Measurements from ENCODE around the gene NDUFAF8. TPM values are rescaled to one million over a fixed set of nuclear protein-coding genes. Genes with fewer than 3 reads are reported as not detected.

The NDUFAF8 gene
- total RNA-seq, 1 experiment from 2014 or later: 54.1 TPM

- Mint-ChIP-seq H3K36me3 (ENCODE audit: insufficient read depth, unreplicated experiment) (peaks cover 6% of the 10 kb centered on the region), H3K9me3 (ENCODE audit: low read depth, unreplicated experiment) (no peaks in the 10 kb centered on the region), H3K27ac (ENCODE audit: unreplicated experiment) (no peak overlapping the region), H3K4me1 (ENCODE audit: low read depth, unreplicated experiment) (no peaks in the 10 kb centered on the region), H3K27me3 (ENCODE audit: unreplicated experiment) (no peaks in the 10 kb centered on the region), H3K4me3 (ENCODE audit: low read depth, unreplicated experiment) (no peak overlapping the region)
- BruUV-seq (replicated peaks): no TSS peak
- CTCF ChIA-PET: interaction anchor here (1.4 kb wide), 1 partner anchor 9 kb away, joined by 4 read pairs; the partner anchor contains the start of genes NDUFAF8 and TEPSIN
- no peak for TF ChIP-seq CTCF (IDR thresholded peaks at IDR 0.05; ENCODE audit: unreplicated experiment)
- intact Hi-C loops (cut with micrococcal nuclease; ENCODE audit: unreplicated experiment): no loop called here
- DNase-seq: no peak
These were observed 10.1 kb upstream of the NDUFAF8 start for GRCh38 chr17:81228834-81229665.

GRCh38 chr17:81229666-81229920 is 9.5 kb upstream of the NDUFAF8 start:
- CTCF ChIA-PET: interaction anchor here (1.4 kb wide), 1 partner anchor 9 kb away, joined by 4 read pairs; the partner anchor contains the start of genes NDUFAF8 and TEPSIN
- H3K27me3 Mint-ChIP-seq (ENCODE audit: unreplicated experiment): no peaks in the 10 kb centered on the region
- H3K4me3 Mint-ChIP-seq (ENCODE audit: low read depth, unreplicated experiment): no peak overlapping the region
- H3K4me1 Mint-ChIP-seq (ENCODE audit: low read depth, unreplicated experiment): no peaks in the 10 kb centered on the region
- no peak for TF ChIP-seq CTCF (IDR thresholded peaks at IDR 0.05; ENCODE audit: unreplicated experiment)
- no TSS peak for BruUV-seq (replicated peaks)
- DNase-seq: no peak
- no peak overlapping the region for H3K27ac Mint-ChIP-seq (ENCODE audit: unreplicated experiment)
- H3K9me3 Mint-ChIP-seq (ENCODE audit: low read depth, unreplicated experiment): no peaks in the 10 kb centered on the region
- intact Hi-C loops (cut with micrococcal nuclease; ENCODE audit: unreplicated experiment): no loop called here
- peaks cover 12% of the 10 kb centered on the region for H3K36me3 Mint-ChIP-seq (ENCODE audit: insufficient read depth, unreplicated experiment)

- TF ChIP-seq CTCF (IDR thresholded peaks at IDR 0.05; ENCODE audit: unreplicated experiment): peak; percentile 43
- BruUV-seq (replicated peaks): no TSS peak
- intact Hi-C loops (cut with micrococcal nuclease; ENCODE audit: unreplicated experiment): no loop called here
- Mint-ChIP-seq H3K27me3 (ENCODE audit: unreplicated experiment) (no peaks in the 10 kb centered on the region), H3K27ac (ENCODE audit: unreplicated experiment) (no peak overlapping the region), H3K4me3 (ENCODE audit: low read depth, unreplicated experiment) (no peak overlapping the region), H3K4me1 (ENCODE audit: low read depth, unreplicated experiment) (no peaks in the 10 kb centered on the region), H3K9me3 (ENCODE audit: low read depth, unreplicated experiment) (no peaks in the 10 kb centered on the region), H3K36me3 (ENCODE audit: insufficient read depth, unreplicated experiment) (peaks cover 12% of the 10 kb centered on the region)
- CTCF ChIA-PET: interaction anchor here (0.6 to 1.4 kb wide), 2 partner anchors 8 to 268 kb away, joined by 4 to 7 read pairs; partner anchors contain the start of genes NDUFAF8 and TEPSIN
- DNase-seq: no peak
These were observed 8.9 kb upstream of the NDUFAF8 start for GRCh38 chr17:81230043-81230820.

- Mint-ChIP-seq H3K27ac (ENCODE audit: unreplicated experiment) (no peak overlapping the region), H3K4me3 (ENCODE audit: low read depth, unreplicated experiment) (no peak overlapping the region)
- BruUV-seq (replicated peaks): no TSS peak
These were observed 7.9 kb upstream of the NDUFAF8 start for GRCh38 chr17:81231121-81231645.

More at GRCh38 chr17:81231121-81231645, 7.9 kb upstream of the NDUFAF8 start:
- Mint-ChIP-seq H3K27me3 (ENCODE audit: unreplicated experiment) (no peaks in the 10 kb centered on the region), H3K9me3 (ENCODE audit: low read depth, unreplicated experiment) (no peaks in the 10 kb centered on the region), H3K4me1 (ENCODE audit: low read depth, unreplicated experiment) (no peaks in the 10 kb centered on the region), H3K36me3 (ENCODE audit: insufficient read depth, unreplicated experiment) (peaks cover 12% of the 10 kb centered on the region)
- CTCF ChIA-PET: no interaction called here
- TF ChIP-seq CTCF (IDR thresholded peaks at IDR 0.05; ENCODE audit: unreplicated experiment): no peak
- intact Hi-C loops (cut with micrococcal nuclease; ENCODE audit: unreplicated experiment): no loop called here
- DNase-seq: no peak

All from Calu3 (cell line).